ENCODE data around the gene GHRH. TPM values are rescaled to one million over a fixed set of nuclear protein-coding genes. Genes with fewer than 3 reads are reported as not detected.

The GHRH gene
- total RNA-seq, 1 experiment from 2014 or later, result not detected

- ATAC-seq (no peak), DNase-seq (ENCODE audit: low read depth, low spot score) (no peak)
- POLR2A ChIA-PET, result no interaction called here
- CTCF ChIA-PET, result no interaction called here
- intact Hi-C loops (cut with micrococcal nuclease), result no loop called here
- H3K4me2 ChIP-seq (ENCODE audit: low read length), result no peak overlapping the region
- H3K79me2 ChIP-seq (ENCODE audit: insufficient read depth, low read length), result peaks cover 59% of the 10 kb centered on the region
- H3K9me2 ChIP-seq (ENCODE audit: insufficient read depth), result no peaks in the 10 kb centered on the region
- no peaks in the 10 kb centered on the region for H3K9me3 ChIP-seq (ENCODE audit: control insufficient read depth in 1 of 2, insufficient read depth in 1 of 2, low read depth in 1 of 2, low read length in 2 of 2)
- no peak for TF ChIP-seq EZH2phosphoT487 (IDR thresholded peaks at IDR 0.05; ENCODE audit: borderline replicate concordance)
- TF ChIP-seq POLR2AphosphoS5 (IDR thresholded peaks at IDR 0.05; ENCODE audit: low read depth, low read length), result no peak
- TF ChIP-seq YY1 (IDR thresholded peaks at IDR 0.05; ENCODE audit: extremely low read depth, insufficient replicate concordance, low read depth, low read length), result no peak
- TF ChIP-seq ZNF274 (IDR thresholded peaks at IDR 0.05; ENCODE audit: low read depth, low read length), result no peak
- TF ChIP-seq CEBPB (IDR thresholded peaks at IDR 0.05; ENCODE audit: low read depth), result no peak
- TF ChIP-seq SRF (IDR thresholded peaks at IDR 0.05; ENCODE audit: low read depth), result no peak
- H3K4me1 ChIP-seq (ENCODE audit: control insufficient read depth in 1 of 2, insufficient read depth in 2 of 2, low read length in 2 of 2), result no peaks in the 10 kb centered on the region
- no peak overlapping the region for H3K9ac ChIP-seq (ENCODE audit: low read length)
- H3K36me3 ChIP-seq (ENCODE audit: control insufficient read depth in 1 of 2, insufficient read depth in 2 of 2, low read length in 2 of 2), result peaks cover 14 to 38% of the 10 kb centered on the region in 2 experiments; a peak in 3 of 4 replicates
- no peaks in the 10 kb centered on the region for H4K20me1 ChIP-seq (ENCODE audit: insufficient read depth)
- H2AFZ ChIP-seq (ENCODE audit: low read depth, low read length, poor library complexity, severe bottlenecking), result no peak overlapping the region
- RAD21 ChIA-PET (ENCODE audit: low non-redundant PET in 1 of 2, low total read pairs in 2 of 2, uncharacterized antibody in 2 of 2, unreplicated experiment in 2 of 2), result interaction anchor here in 1 of 2 experiments (0.7 kb wide), 1 partner anchor 43 kb away, joined by 3 read pairs; no protein-coding TSS in a partner anchor
- no TSS peak for BruUV-seq (replicated peaks)
- H3K27ac ChIP-seq (ENCODE audit: low read depth, low read length), result no peak overlapping the region
- H3K27me3 ChIP-seq (ENCODE audit: insufficient read depth, low read length), result no peaks in the 10 kb centered on the region
- no peak overlapping the region for H3K4me3 ChIP-seq (replicated peaks in 1 of 2; ENCODE audit: low read depth in 1 of 2, low read length in 2 of 2)
Observed at GRCh38 chr20:37302981-37303380, 41.4 kb upstream of the GHRH start.

GRCh38 chr20:37301558-37301957 is 39.9 kb upstream of the GHRH start:
- H3K27ac ChIP-seq (ENCODE audit: low read depth, low read length), result no peak overlapping the region
- no peak overlapping the region for H3K4me3 ChIP-seq (replicated peaks in 1 of 2; ENCODE audit: low read depth in 1 of 2, low read length in 2 of 2)
- peaks cover 0 to 7% of the 10 kb centered on the region in 2 experiments; a peak in 1 of 4 replicates for H3K4me1 ChIP-seq (ENCODE audit: control insufficient read depth in 1 of 2, insufficient read depth in 2 of 2, low read length in 2 of 2)
- no peaks in the 10 kb centered on the region for H4K20me1 ChIP-seq (ENCODE audit: insufficient read depth)
- DNase-seq (ENCODE audit: low read depth, low spot score) (no peak), ATAC-seq (no peak)
- H3K9ac ChIP-seq (ENCODE audit: low read length), result no peak overlapping the region
- H3K36me3 ChIP-seq (ENCODE audit: control insufficient read depth in 1 of 2, insufficient read depth in 2 of 2, low read length in 2 of 2), result peaks cover 14 to 37% of the 10 kb centered on the region in 2 experiments; a peak in 3 of 4 replicates
- no peaks in the 10 kb centered on the region for H3K27me3 ChIP-seq (ENCODE audit: insufficient read depth, low read length)
- TF ChIP-seq ELF1 (IDR thresholded peaks at IDR 0.05; ENCODE audit: borderline replicate concordance, low read depth), result no peak
- no peak for TF ChIP-seq YY1 (IDR thresholded peaks at IDR 0.05; ENCODE audit: extremely low read depth, insufficient replicate concordance, low read depth, low read length)
- no peak for TF ChIP-seq ZBTB33 (IDR thresholded peaks at IDR 0.05; ENCODE audit: extremely low read depth, insufficient replicate concordance, low read length)
- TF ChIP-seq MAX (IDR thresholded peaks at IDR 0.05), result no peak
- TF ChIP-seq CBX3 (IDR thresholded peaks at IDR 0.05; ENCODE audit: low read depth), result no peak
- ChIA-PET POLR2A (no interaction called here), CTCF (no interaction called here), RAD21 (ENCODE audit: low non-redundant PET in 1 of 2, low total read pairs in 2 of 2, uncharacterized antibody in 2 of 2, unreplicated experiment in 2 of 2) (no interaction called here)
- intact Hi-C loops (cut with micrococcal nuclease), result no loop called here
- H2AFZ ChIP-seq (ENCODE audit: low read depth, low read length, poor library complexity, severe bottlenecking), result no peak overlapping the region
- no peak overlapping the region for H3K4me2 ChIP-seq (ENCODE audit: low read length)
- BruUV-seq (replicated peaks), result no TSS peak
- H3K9me3 ChIP-seq (ENCODE audit: control insufficient read depth in 1 of 2, insufficient read depth in 1 of 2, low read depth in 1 of 2, low read length in 2 of 2), result no peaks in the 10 kb centered on the region
- no peaks in the 10 kb centered on the region for H3K9me2 ChIP-seq (ENCODE audit: insufficient read depth)
- H3K79me2 ChIP-seq (ENCODE audit: insufficient read depth, low read length), result peaks cover 66% of the 10 kb centered on the region

All from HCT116 (cell line).